Vagina (tissue), 2 donors: ENCODE results near the gene PHC2.

Experiments
- CTCF ChIP-seq, 3 experiments: fragments of 450-650 bp in 2 of 3; fragments of 200-600 bp in 1 of 3; sonication (generic) in 1 of 3; IDR thresholded peaks; one replicate each; pipeline ENCODE4 v1.5.1; 2017 to 2019; ENCODE audit warnings: antibody characterized with exemption in 3 of 3, mild to moderate bottlenecking in 2 of 3, moderate library complexity in 2 of 3
- POLR2A ChIP-seq, 2 donors: fragments of 450-650 bp; IDR thresholded peaks; one replicate each; pipeline ENCODE4 v1.6.1; 2017; ENCODE audit warnings: antibody characterized with exemption in 2 of 2, mild to moderate bottlenecking in 2 of 2, moderate library complexity in 2 of 2
- POLR2AphosphoS5 ChIP-seq, 2 donors: sonication (generic); formaldehyde crosslinking; IDR thresholded peaks; one replicate each; pipeline ENCODE4 v1.9.0; 2017; ENCODE audit warnings: antibody characterized with exemption in 2 of 2, mild to moderate bottlenecking in 2 of 2, low read depth in 1 of 2; ENCODE audit not compliant: insufficient read depth in 1 of 2

- TF ChIP-seq CTCF (IDR thresholded peaks at IDR 0.05) (no peak), POLR2AphosphoS5 (IDR thresholded peaks at IDR 0.05; ENCODE audit: insufficient read depth in 1 of 2, low read depth in 1 of 2) (no peak), POLR2A (IDR thresholded peaks at IDR 0.05) (no peak)
These were observed 60.1 kb downstream of the PHC2 start for GRCh38 chr1:33370827-33371226.
